ENCODE results near the gene RAI14.
A peak's percentile ranks its signal among the peaks of the same experiment; 100 is the strongest.

Gene RAI14

DNA sequence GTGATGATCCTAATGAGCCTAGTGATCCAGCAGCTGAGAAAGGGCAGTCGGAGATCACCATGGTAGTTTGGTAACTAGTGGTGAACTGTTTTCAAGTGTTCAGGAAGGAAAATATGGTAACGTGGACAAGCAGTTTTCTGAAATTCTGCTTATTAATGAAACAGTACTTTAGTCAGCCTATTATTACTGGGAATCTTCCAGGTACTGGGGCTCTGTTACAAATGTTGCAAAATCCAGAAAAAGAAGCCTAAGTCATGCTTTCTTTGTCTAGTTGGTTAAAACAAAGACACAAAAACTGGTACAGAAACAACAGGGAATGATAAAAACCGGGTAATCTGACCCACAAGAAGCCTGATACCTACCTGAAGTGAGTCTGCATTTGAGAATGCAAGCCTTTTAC lies 201.0 kb downstream of the RAI14 start:
- Histone ChIP-seq H3K36me3 (ENCODE audit: control insufficient read depth in 1 of 2, insufficient read depth in 2 of 2, low read depth in 1 of 2, low read length in 2 of 2) (no peaks in the 10 kb centered on the region), H3K4me1 (ENCODE audit: control insufficient read depth, insufficient read depth, low read depth, low read length) (peaks cover 1% of the 10 kb centered on the region), H3K27me3 (ENCODE audit: control insufficient read depth in 1 of 2, insufficient read depth in 1 of 2, low read length in 2 of 2) (no peaks in the 10 kb centered on the region), H3K14ac (ENCODE audit: low read length in 2 of 2) (no peak overlapping the region), H4K91ac (ENCODE audit: low read length) (no peak overlapping the region), H3K18ac (ENCODE audit: low read depth in 1 of 2, low read length in 2 of 2) (no peak overlapping the region), H4K8ac (ENCODE audit: low read length) (no peak overlapping the region), H2BK120ac (ENCODE audit: low read depth, low read length) (no peak overlapping the region), H3K23ac (ENCODE audit: low read length in 2 of 2) (no peak overlapping the region), H3K4me2 (ENCODE audit: low read length, poor library complexity, severe bottlenecking) (no peak overlapping the region), H2BK15ac (ENCODE audit: low read depth, poor library complexity, severe bottlenecking) (no peak overlapping the region), H2BK12ac (ENCODE audit: low read length in 2 of 2) (no peak overlapping the region), H3K9ac (ENCODE audit: low read length) (peak overlapping the region; percentile 18), H3K79me1 (replicated peaks; ENCODE audit: low read length, poor library complexity, severe bottlenecking) (no peaks in the 10 kb centered on the region), H2AK5ac (ENCODE audit: low read length, severe bottlenecking) (no peak overlapping the region), H3K4ac (ENCODE audit: low read depth in 1 of 2, low read length in 2 of 2) (no peak overlapping the region), H2BK5ac (ENCODE audit: low read depth, low read length, poor library complexity, severe bottlenecking) (no peak overlapping the region), H3K27ac (ENCODE audit: low read length, poor library complexity, severe bottlenecking) (no peak overlapping the region), H3K4me3 (ENCODE audit: insufficient read depth in 1 of 2, low read depth in 1 of 2, low read length in 2 of 2) (no peak overlapping the region), H2AFZ (ENCODE audit: low read depth, low read length) (no peak overlapping the region), H3K9me3 (ENCODE audit: control insufficient read depth, low read length) (no peaks in the 10 kb centered on the region)
- DNase-seq: no peak
- WGBS: 86% methylated on average over 2 of the region's 3 CpGs

DNA sequence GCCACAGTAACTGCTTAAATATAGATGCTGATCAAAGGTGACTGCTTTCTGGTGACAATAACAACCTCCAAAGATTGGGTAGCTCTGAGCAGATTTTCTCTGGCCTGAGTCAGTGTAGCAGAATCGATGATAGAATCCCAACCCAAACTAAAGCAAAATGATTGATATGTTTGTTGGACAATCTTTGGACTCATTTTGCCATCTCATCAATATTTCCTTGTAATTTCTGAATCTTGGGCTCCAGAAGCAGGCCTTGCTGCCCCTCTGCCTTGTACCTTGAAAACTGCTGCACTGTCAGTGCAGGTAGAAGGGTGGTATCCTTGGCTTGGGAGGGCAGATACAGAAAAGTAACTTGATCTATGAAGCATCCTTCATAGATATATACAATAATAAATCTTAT lies 201.8 kb downstream of the RAI14 start:
- no peaks in the 10 kb centered on the region for H3K9me3 ChIP-seq (ENCODE audit: control insufficient read depth, low read length)
- H3K4me2 ChIP-seq (ENCODE audit: low read length, poor library complexity, severe bottlenecking): no peak overlapping the region
- peaks cover 1% of the 10 kb centered on the region for H3K4me1 ChIP-seq (ENCODE audit: control insufficient read depth, insufficient read depth, low read depth, low read length)
- H3K9ac ChIP-seq (ENCODE audit: low read length): no peak overlapping the region
- no peak overlapping the region for H2AK5ac ChIP-seq (ENCODE audit: low read length, severe bottlenecking)
- H2AFZ ChIP-seq (ENCODE audit: low read depth, low read length): no peak overlapping the region
- no peak overlapping the region for H3K27ac ChIP-seq (ENCODE audit: low read length, poor library complexity, severe bottlenecking)
- no peak overlapping the region for H2BK12ac ChIP-seq (ENCODE audit: low read length in 2 of 2)
- no peak overlapping the region for H3K23ac ChIP-seq (ENCODE audit: low read length in 2 of 2)
- 100% methylated on average over 1 of the region's 1 CpG for WGBS
- no peak overlapping the region for H3K14ac ChIP-seq (ENCODE audit: low read length in 2 of 2)
- no peaks in the 10 kb centered on the region for H3K79me1 ChIP-seq (replicated peaks; ENCODE audit: low read length, poor library complexity, severe bottlenecking)
- H2BK5ac ChIP-seq (ENCODE audit: low read depth, low read length, poor library complexity, severe bottlenecking): no peak overlapping the region
- no peak overlapping the region for H3K4me3 ChIP-seq (ENCODE audit: insufficient read depth in 1 of 2, low read depth in 1 of 2, low read length in 2 of 2)
- H3K36me3 ChIP-seq (ENCODE audit: control insufficient read depth in 1 of 2, insufficient read depth in 2 of 2, low read depth in 1 of 2, low read length in 2 of 2): no peaks in the 10 kb centered on the region
- no peak overlapping the region for H3K18ac ChIP-seq (ENCODE audit: low read depth in 1 of 2, low read length in 2 of 2)
- no peaks in the 10 kb centered on the region for H3K27me3 ChIP-seq (ENCODE audit: control insufficient read depth in 1 of 2, insufficient read depth in 1 of 2, low read length in 2 of 2)
- H2BK15ac ChIP-seq (ENCODE audit: low read depth, poor library complexity, severe bottlenecking): no peak overlapping the region
- no peak overlapping the region for H4K91ac ChIP-seq (ENCODE audit: low read length)
- no peak overlapping the region for H2BK120ac ChIP-seq (ENCODE audit: low read depth, low read length)
- no peak for DNase-seq
- no peak overlapping the region for H3K4ac ChIP-seq (ENCODE audit: low read depth in 1 of 2, low read length in 2 of 2)
- no peak overlapping the region for H4K8ac ChIP-seq (ENCODE audit: low read length)

DNA sequence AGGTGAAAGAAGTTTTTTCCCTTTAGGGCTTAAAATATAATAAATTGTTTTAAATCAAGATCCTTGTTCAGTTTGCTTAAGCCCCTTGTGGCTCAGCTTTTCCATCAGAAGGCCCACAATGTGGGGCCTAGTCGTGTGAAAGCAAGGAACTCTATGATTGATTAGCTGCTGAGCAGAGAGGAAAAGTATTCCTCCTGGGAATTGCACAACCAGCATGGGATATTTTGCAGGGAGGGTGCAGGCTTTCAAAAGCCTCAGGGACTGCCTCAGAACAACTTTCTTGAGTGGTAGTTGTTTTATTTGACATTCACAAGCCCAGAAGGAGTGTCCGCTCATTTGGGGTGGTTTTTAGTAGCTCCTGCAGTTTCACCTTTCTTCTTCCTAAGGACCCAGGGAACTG lies 202.7 kb downstream of the RAI14 start:
- Histone ChIP-seq H3K14ac (ENCODE audit: low read length in 2 of 2) (no peak overlapping the region), H3K9ac (ENCODE audit: low read length) (no peak overlapping the region), H3K4me2 (ENCODE audit: low read length, poor library complexity, severe bottlenecking) (no peak overlapping the region), H3K27ac (ENCODE audit: low read length, poor library complexity, severe bottlenecking) (no peak overlapping the region), H2BK15ac (ENCODE audit: low read depth, poor library complexity, severe bottlenecking) (no peak overlapping the region), H4K8ac (ENCODE audit: low read length) (no peak overlapping the region), H2BK12ac (ENCODE audit: low read length in 2 of 2) (no peak overlapping the region), H2AK5ac (ENCODE audit: low read length, severe bottlenecking) (no peak overlapping the region), H3K79me1 (replicated peaks; ENCODE audit: low read length, poor library complexity, severe bottlenecking) (no peaks in the 10 kb centered on the region), H3K23ac (ENCODE audit: low read length in 2 of 2) (no peak overlapping the region), H3K9me3 (ENCODE audit: control insufficient read depth, low read length) (no peaks in the 10 kb centered on the region), H3K36me3 (ENCODE audit: control insufficient read depth in 1 of 2, insufficient read depth in 2 of 2, low read depth in 1 of 2, low read length in 2 of 2) (no peaks in the 10 kb centered on the region), H3K4ac (ENCODE audit: low read depth in 1 of 2, low read length in 2 of 2) (no peak overlapping the region), H3K4me3 (ENCODE audit: insufficient read depth in 1 of 2, low read depth in 1 of 2, low read length in 2 of 2) (no peak overlapping the region), H4K91ac (ENCODE audit: low read length) (no peak overlapping the region), H2AFZ (ENCODE audit: low read depth, low read length) (no peak overlapping the region), H2BK120ac (ENCODE audit: low read depth, low read length) (no peak overlapping the region), H3K18ac (ENCODE audit: low read depth in 1 of 2, low read length in 2 of 2) (no peak overlapping the region), H3K4me1 (ENCODE audit: control insufficient read depth, insufficient read depth, low read depth, low read length) (peaks cover 1% of the 10 kb centered on the region), H2BK5ac (ENCODE audit: low read depth, low read length, poor library complexity, severe bottlenecking) (no peak overlapping the region), H3K27me3 (ENCODE audit: control insufficient read depth in 1 of 2, insufficient read depth in 1 of 2, low read length in 2 of 2) (no peaks in the 10 kb centered on the region)
- DNase-seq: peak; percentile 26
- WGBS: 37% methylated on average over 2 of the region's 2 CpGs

DNA sequence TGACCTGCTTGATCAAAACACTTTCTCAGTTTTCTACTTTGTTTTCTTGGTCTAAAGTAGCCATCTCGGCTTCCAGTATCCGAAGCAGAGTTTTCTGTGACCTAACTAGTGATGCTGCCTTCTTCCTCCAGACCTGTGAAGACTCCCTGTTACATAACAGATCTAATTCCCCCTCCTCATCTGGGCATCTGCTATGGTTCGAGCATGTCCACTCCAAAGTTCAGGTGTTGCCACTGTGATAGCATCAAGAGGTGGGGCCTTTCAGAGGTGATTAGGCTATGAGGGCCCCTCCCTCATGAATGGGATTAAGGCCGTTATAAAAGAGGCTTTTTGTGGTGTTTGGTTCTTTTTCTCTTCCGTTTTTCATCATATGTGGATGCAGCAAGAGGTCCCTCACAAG lies 203.1 kb downstream of the RAI14 start:
- H3K9me3 ChIP-seq (ENCODE audit: control insufficient read depth, low read length): no peaks in the 10 kb centered on the region
- no peak overlapping the region for H3K9ac ChIP-seq (ENCODE audit: low read length)
- H3K14ac ChIP-seq (ENCODE audit: low read length in 2 of 2): no peak overlapping the region
- WGBS: 93% methylated on average over 3 of the region's 5 CpGs
- H3K4me2 ChIP-seq (ENCODE audit: low read length, poor library complexity, severe bottlenecking): no peak overlapping the region
- no peak overlapping the region for H4K8ac ChIP-seq (ENCODE audit: low read length)
- no peak overlapping the region for H2AK5ac ChIP-seq (ENCODE audit: low read length, severe bottlenecking)
- no peak overlapping the region for H2BK120ac ChIP-seq (ENCODE audit: low read depth, low read length)
- no peak overlapping the region for H2BK15ac ChIP-seq (ENCODE audit: low read depth, poor library complexity, severe bottlenecking)
- H3K36me3 ChIP-seq (ENCODE audit: control insufficient read depth in 1 of 2, insufficient read depth in 2 of 2, low read depth in 1 of 2, low read length in 2 of 2): no peaks in the 10 kb centered on the region
- no peak overlapping the region for H2BK12ac ChIP-seq (ENCODE audit: low read length in 2 of 2)
- H3K27ac ChIP-seq (ENCODE audit: low read length, poor library complexity, severe bottlenecking): no peak overlapping the region
- no peak overlapping the region for H3K18ac ChIP-seq (ENCODE audit: low read depth in 1 of 2, low read length in 2 of 2)
- DNase-seq: no peak
- no peak overlapping the region for H4K91ac ChIP-seq (ENCODE audit: low read length)
- H3K4me3 ChIP-seq (ENCODE audit: insufficient read depth in 1 of 2, low read depth in 1 of 2, low read length in 2 of 2): no peak overlapping the region
- H2BK5ac ChIP-seq (ENCODE audit: low read depth, low read length, poor library complexity, severe bottlenecking): no peak overlapping the region
- H3K23ac ChIP-seq (ENCODE audit: low read length in 2 of 2): no peak overlapping the region
- no peaks in the 10 kb centered on the region for H3K79me1 ChIP-seq (replicated peaks; ENCODE audit: low read length, poor library complexity, severe bottlenecking)
- H3K4ac ChIP-seq (ENCODE audit: low read depth in 1 of 2, low read length in 2 of 2): no peak overlapping the region
- H3K27me3 ChIP-seq (ENCODE audit: control insufficient read depth in 1 of 2, insufficient read depth in 1 of 2, low read length in 2 of 2): no peaks in the 10 kb centered on the region
- H3K4me1 ChIP-seq (ENCODE audit: control insufficient read depth, insufficient read depth, low read depth, low read length): peaks cover 1% of the 10 kb centered on the region
- H2AFZ ChIP-seq (ENCODE audit: low read depth, low read length): no peak overlapping the region
